Prostate gland (tissue), 2 donors: ENCODE measurements around the gene WDR1. TPM values are rescaled to one million over a fixed set of nuclear protein-coding genes. Genes with fewer than 3 reads are reported as not detected.

Source experiments
- DNase-seq: peaks from one replicate; pipeline ENCODE4 v3.0.0-alpha.2; 2019; ENCODE audit warnings: low spot score
- H3K27ac ChIP-seq, 2 donors: fragments of 200-600 bp; sonication (generic); 2 replicates each; pipeline ENCODE4 v1.5.1; 2017 to 2019
- H3K27me3 ChIP-seq: fragments of 200-600 bp; sonication (generic); replicated peaks from 2 replicates; pipeline ENCODE4 v1.5.1; 2019; ENCODE audit not compliant: insufficient read depth
- H3K36me3 ChIP-seq, 2 donors: fragments of 200-600 bp; sonication (generic); 1 replicate in 1 of 2; 2 replicates in 1 of 2; pipeline versions ENCODE4 v1.5.1 to v1.8.1; 2017 to 2019
- H3K4me1 ChIP-seq: fragments of 200-600 bp; sonication (generic); replicated peaks from 2 replicates; pipeline ENCODE4 v1.5.1; 2019
- H3K4me3 ChIP-seq, 2 donors: fragments of 200-600 bp; sonication (generic); 2 replicates each; pipeline ENCODE4 v1.5.1; 2017 to 2019
- H3K9me3 ChIP-seq: fragments of 200-600 bp; sonication (generic); 2 replicates; pipeline ENCODE4 v1.5.1; 2017
- POLR2A ChIP-seq: fragments of 450-650 bp; IDR thresholded peaks from one replicate; pipeline ENCODE4 v1.6.1; 2016; ENCODE audit warnings: antibody characterized with exemption, mild to moderate bottlenecking
- POLR2AphosphoS5 ChIP-seq: sonication (generic); formaldehyde crosslinking; IDR thresholded peaks from one replicate; pipeline ENCODE4 v1.6.1; 2017; ENCODE audit warnings: antibody characterized with exemption
- WGBS: methylation state at CpG from one replicate; pipeline ENCODE4 v1.1.5; 2018; 5-methylcytosine and 5-hydroxymethylcytosine counted together
- intact Hi-C: fragments of 100-400 bp; cut with DNase I; formaldehyde crosslinking; loops from one replicate; pipeline ENCODE4 v1.14.2; 2022
- total RNA-seq, 2 donors: library from RNA; depleted of rRNA; stranded (reverse); fragments of >200 nt; gene quantifications; one replicate each; pipeline ENCODE4 v1.1.0, GENCODE V29; 2016
- TF ChIP-seq, protein P1 (sequence below), 4 experiments: fragments of 200-600 bp in 2 of 4; fragments of 450-650 bp in 2 of 4; sonication (generic) in 2 of 4; IDR thresholded peaks; 1 replicate in 3 of 4; 2 replicates in 1 of 4; pipeline ENCODE4 v1.5.1; 2016 to 2019; ENCODE audit warnings: antibody characterized with exemption in 4 of 4, mild to moderate bottlenecking in 2 of 4, moderate library complexity in 2 of 4

The WDR1 gene
- total RNA-seq, 2 donors from 2014 or later = 127 to 171 TPM

DNA sequence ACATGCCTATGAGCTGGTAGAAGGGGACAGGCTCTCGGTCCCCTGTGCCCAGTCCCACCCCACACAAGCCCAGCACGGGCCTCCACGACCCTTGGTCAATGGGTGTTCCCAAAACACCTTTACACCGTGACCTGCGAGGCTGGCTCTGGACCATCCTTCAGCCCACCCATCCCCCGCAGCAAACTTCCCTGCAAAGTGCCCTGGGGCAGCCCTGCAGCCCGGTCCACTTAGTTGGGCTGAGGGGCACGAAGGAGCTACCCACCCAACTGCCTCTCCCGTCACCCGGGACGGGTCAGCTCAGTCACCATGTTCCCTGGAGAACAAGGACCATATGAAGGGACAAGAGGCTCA lies 23.4 kb downstream of the WDR1 start:
- no peak for DNase-seq
- peaks cover 0 to 28% of the 10 kb centered on the region in 2 donors for H3K36me3 ChIP-seq
- H3K27ac ChIP-seq = peak overlapping the region; percentile 28 to 53
- 78% methylated on average over 11 of the region's 11 CpGs for WGBS
- no peaks in the 10 kb centered on the region for H3K27me3 ChIP-seq
- no peaks in the 10 kb centered on the region for H3K4me1 ChIP-seq
- no peak overlapping the region for H3K4me3 ChIP-seq
- TF ChIP-seq, protein P1, sequence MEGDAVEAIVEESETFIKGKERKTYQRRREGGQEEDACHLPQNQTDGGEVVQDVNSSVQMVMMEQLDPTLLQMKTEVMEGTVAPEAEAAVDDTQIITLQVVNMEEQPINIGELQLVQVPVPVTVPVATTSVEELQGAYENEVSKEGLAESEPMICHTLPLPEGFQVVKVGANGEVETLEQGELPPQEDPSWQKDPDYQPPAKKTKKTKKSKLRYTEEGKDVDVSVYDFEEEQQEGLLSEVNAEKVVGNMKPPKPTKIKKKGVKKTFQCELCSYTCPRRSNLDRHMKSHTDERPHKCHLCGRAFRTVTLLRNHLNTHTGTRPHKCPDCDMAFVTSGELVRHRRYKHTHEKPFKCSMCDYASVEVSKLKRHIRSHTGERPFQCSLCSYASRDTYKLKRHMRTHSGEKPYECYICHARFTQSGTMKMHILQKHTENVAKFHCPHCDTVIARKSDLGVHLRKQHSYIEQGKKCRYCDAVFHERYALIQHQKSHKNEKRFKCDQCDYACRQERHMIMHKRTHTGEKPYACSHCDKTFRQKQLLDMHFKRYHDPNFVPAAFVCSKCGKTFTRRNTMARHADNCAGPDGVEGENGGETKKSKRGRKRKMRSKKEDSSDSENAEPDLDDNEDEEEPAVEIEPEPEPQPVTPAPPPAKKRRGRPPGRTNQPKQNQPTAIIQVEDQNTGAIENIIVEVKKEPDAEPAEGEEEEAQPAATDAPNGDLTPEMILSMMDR (IDR thresholded peaks at IDR 0.05) = no peak
- no peak for TF ChIP-seq POLR2AphosphoS5
- no peak for TF ChIP-seq POLR2A
- H3K9me3 ChIP-seq = no peaks in the 10 kb centered on the region
- intact Hi-C loops = no loop called here

DNA sequence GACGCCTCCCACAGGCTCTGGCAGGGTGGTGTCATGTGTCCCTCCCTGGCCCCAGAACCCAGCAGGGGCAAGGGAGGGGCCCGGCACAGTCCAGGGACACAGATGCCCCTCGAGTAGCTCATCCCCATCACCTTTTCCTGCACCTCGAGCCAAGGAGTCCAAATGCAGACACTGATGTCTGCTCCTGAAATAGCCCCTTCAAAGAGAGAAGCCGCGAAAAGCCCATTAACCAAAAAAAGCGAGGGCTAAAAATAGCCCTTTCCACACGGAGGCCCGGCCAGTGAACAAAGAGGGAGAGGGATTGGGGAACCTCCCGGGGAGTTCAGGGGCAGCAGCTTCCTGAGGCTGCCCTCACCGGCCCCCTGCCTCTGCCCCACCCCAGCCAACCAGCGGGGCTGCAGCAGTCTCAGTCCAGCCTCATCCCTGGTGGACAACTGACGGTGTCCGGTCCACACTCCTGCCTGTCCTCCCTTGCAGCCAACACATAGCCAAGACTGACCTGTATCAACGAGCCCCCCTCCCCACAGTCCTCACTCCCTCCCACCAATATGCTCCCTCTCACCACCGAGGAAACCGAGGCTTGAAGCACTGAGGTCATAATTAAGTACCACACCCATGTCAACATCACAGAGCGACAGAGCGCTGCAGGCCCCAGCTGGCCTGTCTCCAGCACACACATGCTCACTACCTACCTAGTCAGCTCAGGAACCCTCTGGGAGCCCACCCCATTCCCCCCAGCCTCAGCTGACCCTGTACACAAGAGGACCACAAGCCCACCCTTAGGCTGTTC lies 23.9 kb downstream of the WDR1 start:
- WGBS = 40% methylated on average over 18 of the region's 19 CpGs
- Histone ChIP-seq H3K27me3 (no peaks in the 10 kb centered on the region), H3K4me1 (no peaks in the 10 kb centered on the region), H3K4me3 (no peak overlapping the region), H3K9me3 (no peaks in the 10 kb centered on the region), H3K27ac (peak overlapping the region; percentile 28 to 53), H3K36me3 (peaks cover 0 to 34% of the 10 kb centered on the region in 2 donors)
- TF ChIP-seq POLR2AphosphoS5 (no peak), POLR2A (no peak)
- TF ChIP-seq, protein P1 (IDR thresholded peaks at IDR 0.05) = no peak
- DNase-seq = no peak
- intact Hi-C loops = no loop called here

DNA sequence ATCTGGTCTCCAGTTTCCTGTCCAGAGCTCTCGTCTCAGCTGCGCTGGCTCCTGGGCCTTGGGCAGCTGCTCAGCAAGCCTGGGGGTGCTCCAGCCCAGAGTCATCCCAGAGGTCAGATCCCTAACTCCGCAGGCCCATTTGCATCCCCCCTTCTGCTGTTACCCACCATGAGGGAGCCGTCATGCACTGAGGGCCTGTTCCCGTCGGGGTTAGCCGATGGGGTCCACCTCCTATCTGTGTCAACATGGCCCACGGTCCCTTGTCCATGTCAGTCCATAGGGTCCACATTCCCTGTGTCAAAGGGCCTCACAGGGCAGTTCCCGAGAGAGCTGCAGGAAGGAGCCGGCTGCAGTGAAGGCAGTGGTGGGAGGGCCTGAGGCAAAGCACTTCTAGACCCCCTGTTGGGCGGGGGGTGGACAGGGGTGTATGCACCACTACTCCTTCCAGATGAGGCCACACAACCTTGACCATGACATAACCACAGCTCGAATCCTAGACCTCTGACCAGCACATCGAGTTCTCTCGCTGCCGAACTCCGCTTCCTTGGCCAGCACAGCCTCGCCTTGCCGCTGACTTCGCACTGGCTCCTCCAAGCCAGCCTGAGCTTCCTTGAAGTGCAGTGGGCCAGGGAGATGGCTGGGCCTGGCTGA lies 24.9 kb downstream of the WDR1 start:
- no peak overlapping the region for H3K4me3 ChIP-seq
- no peak overlapping the region for H3K27ac ChIP-seq
- H3K9me3 ChIP-seq = no peaks in the 10 kb centered on the region
- intact Hi-C loops = no loop called here
- no peaks in the 10 kb centered on the region for H3K4me1 ChIP-seq
- H3K36me3 ChIP-seq = peaks cover 0 to 38% of the 10 kb centered on the region in 2 donors
- 92% methylated on average over 18 of the region's 19 CpGs for WGBS
- H3K27me3 ChIP-seq = no peaks in the 10 kb centered on the region
- TF ChIP-seq POLR2AphosphoS5 (no peak), POLR2A (no peak)
- TF ChIP-seq, protein P1 (IDR thresholded peaks at IDR 0.05) = no peak
- no peak for DNase-seq

DNA sequence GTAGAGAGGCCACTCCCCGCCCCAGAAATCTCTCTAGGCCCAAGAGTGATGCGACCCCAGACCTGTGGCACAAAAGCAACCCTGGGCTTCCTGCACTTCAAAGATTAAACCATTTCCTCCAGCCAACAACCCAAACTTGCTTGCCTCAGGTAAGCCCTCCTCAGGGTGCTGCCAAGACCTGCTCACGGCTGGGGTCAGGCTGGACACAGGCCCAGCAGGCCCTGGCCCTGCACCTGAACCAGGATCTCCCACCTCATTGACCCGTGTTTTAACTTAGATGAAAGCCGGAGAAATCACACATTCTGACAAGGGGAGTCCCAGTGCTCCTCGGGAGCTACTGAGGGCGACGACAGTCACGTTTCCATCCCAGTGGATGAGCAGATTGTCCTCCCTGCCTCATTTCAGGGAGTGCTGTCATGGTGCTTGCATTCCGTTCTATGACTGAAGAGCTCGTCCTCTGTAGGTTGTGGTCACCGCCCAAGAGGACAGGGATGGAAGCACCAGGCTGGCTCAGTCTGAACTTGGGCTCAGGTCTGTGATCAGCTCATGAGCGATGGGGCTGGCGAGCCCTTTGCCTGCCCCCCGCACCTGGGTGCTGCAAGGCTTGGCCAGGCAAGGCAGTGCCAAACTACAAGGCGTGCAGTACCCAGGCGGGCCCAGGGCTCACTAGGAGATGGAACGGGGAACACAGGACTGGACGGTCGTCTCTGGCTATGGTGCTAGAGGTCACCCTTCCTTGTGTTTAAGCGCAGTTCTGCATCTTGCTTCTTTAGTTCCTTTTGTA lies 25.9 kb downstream of the WDR1 start:
- WGBS = 91% methylated on average over 21 of the region's 21 CpGs
- Histone ChIP-seq H3K27me3 (no peaks in the 10 kb centered on the region), H3K36me3 (peaks cover 0 to 38% of the 10 kb centered on the region in 2 donors), H3K4me3 (no peak overlapping the region), H3K9me3 (no peaks in the 10 kb centered on the region), H3K27ac (no peak overlapping the region), H3K4me1 (no peaks in the 10 kb centered on the region)
- DNase-seq = no peak
- intact Hi-C loops = no loop called here
- TF ChIP-seq, protein P1 (IDR thresholded peaks at IDR 0.05) = no peak
